ENCODE data around the gene CCDC106.

Gene CCDC106

GRCh38 chr19:55686311-55687050 lies 38.5 kb downstream of the CCDC106 start:
- no peak for DNase-seq

GRCh38 chr19:55687281-55688201 lies 39.5 kb downstream of the CCDC106 start:
- DNase-seq = no peak

GRCh38 chr19:55688422-55689218 lies 40.6 kb downstream of the CCDC106 start:
- peak; percentile 14 for DNase-seq

- no peak for DNase-seq
Measured at GRCh38 chr19:55689411-55690108, 41.5 kb downstream of the CCDC106 start.

- DNase-seq = no peak
Measured at GRCh38 chr19:55690109-55690768, 42.2 kb downstream of the CCDC106 start.

GRCh38 chr19:55690769-55691545 lies 42.9 kb downstream of the CCDC106 start:
- DNase-seq = no peak

GRCh38 chr19:55691561-55692481 lies 43.8 kb downstream of the CCDC106 start:
- no peak for DNase-seq

- no peak for DNase-seq
Measured at GRCh38 chr19:55692681-55693081, 44.7 kb downstream of the CCDC106 start.

GRCh38 chr19:55693336-55693974 lies 45.4 kb downstream of the CCDC106 start:
- DNase-seq = no peak

- DNase-seq = no peak
Measured at GRCh38 chr19:55694241-55694655, 46.2 kb downstream of the CCDC106 start.

GRCh38 chr19:55694656-55695491 lies 46.9 kb downstream of the CCDC106 start:
- no peak for DNase-seq

GRCh38 chr19:55695511-55696290 lies 47.7 kb downstream of the CCDC106 start:
- DNase-seq = no peak

GRCh38 chr19:55696301-55697068 lies 48.5 kb downstream of the CCDC106 start:
- no peak for DNase-seq

- DNase-seq = no peak
Measured at GRCh38 chr19:55697069-55697440, 49.0 kb downstream of the CCDC106 start.

GRCh38 chr19:55697698-55698097 lies 49.7 kb downstream of the CCDC106 start:
- DNase-seq = no peak

- no peak for DNase-seq
Measured at GRCh38 chr19:55698256-55698655, 50.2 kb downstream of the CCDC106 start.

- no peak for DNase-seq
Measured at GRCh38 chr19:55699221-55699620, 51.2 kb downstream of the CCDC106 start.

All from NCI-H2107 (cell line).